ENCODE data around the gene PLCXD3. TPM values are rescaled to one million over a fixed set of nuclear protein-coding genes. Genes with fewer than 3 reads are reported as not detected.

PLCXD3 gene
- total and polyA plus RNA-seq, 2 donors from 2014 or later, result 5.1 to 11.7 TPM

DNA sequence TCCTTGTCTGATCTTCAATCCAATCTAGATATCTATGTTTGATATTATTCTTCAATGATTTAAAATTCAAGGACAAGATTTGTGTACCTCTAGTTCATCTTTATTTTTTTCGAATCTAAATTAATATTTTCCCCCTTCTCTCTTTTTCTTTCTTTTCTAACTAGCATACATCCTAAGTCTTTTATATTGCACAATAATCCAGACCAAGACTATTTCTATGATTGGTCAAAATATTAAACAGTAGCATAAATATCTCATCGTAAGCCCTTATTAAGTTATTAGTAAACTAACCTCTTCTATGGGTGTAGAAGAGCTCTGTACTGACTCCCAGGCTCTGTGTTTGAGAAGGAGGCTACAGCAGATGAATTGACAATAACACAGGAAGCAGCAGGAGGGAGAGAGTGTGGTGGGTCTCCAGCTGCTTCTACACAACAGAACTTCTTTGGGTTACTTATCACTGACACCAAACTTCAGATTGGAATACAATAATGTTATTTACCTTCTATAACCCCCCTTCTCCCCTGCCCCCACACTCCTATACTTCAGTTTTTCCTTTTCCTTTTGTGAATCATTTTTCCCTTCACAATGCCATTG lies 11.9 kb upstream of the PLCXD3 start:
- no peaks in the 10 kb centered on the region for H3K27me3 ChIP-seq (ENCODE audit: control insufficient read depth, insufficient read depth, low read length)
- FAIRE-seq, result no peak
- no peaks in the 10 kb centered on the region for H3K36me3 ChIP-seq (ENCODE audit: control insufficient read depth in 2 of 3, insufficient read depth in 3 of 3, low read length in 3 of 3)
- no peak for DNase-seq
- intact Hi-C loops (cut with DNase I), result no loop called here
- no peak overlapping the region for H3K27ac ChIP-seq (ENCODE audit: low read depth in 2 of 2, low read length in 2 of 2)
- H3K9ac ChIP-seq (ENCODE audit: low read length in 3 of 3), result no peak overlapping the region
- TF ChIP-seq, protein P1, sequence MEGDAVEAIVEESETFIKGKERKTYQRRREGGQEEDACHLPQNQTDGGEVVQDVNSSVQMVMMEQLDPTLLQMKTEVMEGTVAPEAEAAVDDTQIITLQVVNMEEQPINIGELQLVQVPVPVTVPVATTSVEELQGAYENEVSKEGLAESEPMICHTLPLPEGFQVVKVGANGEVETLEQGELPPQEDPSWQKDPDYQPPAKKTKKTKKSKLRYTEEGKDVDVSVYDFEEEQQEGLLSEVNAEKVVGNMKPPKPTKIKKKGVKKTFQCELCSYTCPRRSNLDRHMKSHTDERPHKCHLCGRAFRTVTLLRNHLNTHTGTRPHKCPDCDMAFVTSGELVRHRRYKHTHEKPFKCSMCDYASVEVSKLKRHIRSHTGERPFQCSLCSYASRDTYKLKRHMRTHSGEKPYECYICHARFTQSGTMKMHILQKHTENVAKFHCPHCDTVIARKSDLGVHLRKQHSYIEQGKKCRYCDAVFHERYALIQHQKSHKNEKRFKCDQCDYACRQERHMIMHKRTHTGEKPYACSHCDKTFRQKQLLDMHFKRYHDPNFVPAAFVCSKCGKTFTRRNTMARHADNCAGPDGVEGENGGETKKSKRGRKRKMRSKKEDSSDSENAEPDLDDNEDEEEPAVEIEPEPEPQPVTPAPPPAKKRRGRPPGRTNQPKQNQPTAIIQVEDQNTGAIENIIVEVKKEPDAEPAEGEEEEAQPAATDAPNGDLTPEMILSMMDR (IDR thresholded peaks at IDR 0.05; ENCODE audit: borderline replicate concordance, extremely low read depth, insufficient read depth), result no peak
- no peaks in the 10 kb centered on the region for H3K9me3 ChIP-seq (ENCODE audit: control insufficient read depth in 2 of 3, insufficient read depth in 1 of 3, low read length in 3 of 3)
- no peak overlapping the region for H3K4me3 ChIP-seq (ENCODE audit: low read length in 3 of 3)
- H3K4me1 ChIP-seq (ENCODE audit: control insufficient read depth in 2 of 3, insufficient read depth in 2 of 3, low read depth in 1 of 3, low read length in 3 of 3), result no peaks in the 10 kb centered on the region

GRCh38 chr5:41519801-41520200 lies 9.4 kb upstream of the PLCXD3 start:
- H3K27me3 ChIP-seq (ENCODE audit: control insufficient read depth, insufficient read depth, low read length), result no peaks in the 10 kb centered on the region
- no peak overlapping the region for H3K9ac ChIP-seq (ENCODE audit: low read length in 3 of 3)
- H3K36me3 ChIP-seq (ENCODE audit: control insufficient read depth in 2 of 3, insufficient read depth in 3 of 3, low read length in 3 of 3), result no peaks in the 10 kb centered on the region
- no peak overlapping the region for H3K27ac ChIP-seq (ENCODE audit: low read depth in 2 of 2, low read length in 2 of 2)
- H3K9me3 ChIP-seq (ENCODE audit: control insufficient read depth in 2 of 3, insufficient read depth in 1 of 3, low read length in 3 of 3), result peaks cover 0 to 2% (median 0%) of the 10 kb centered on the region in 3 donors
- TF ChIP-seq, protein P1 (IDR thresholded peaks at IDR 0.05; ENCODE audit: borderline replicate concordance, extremely low read depth, insufficient read depth), result peak; percentile 34
- FAIRE-seq (no peak), DNase-seq (no peak)
- intact Hi-C loops (cut with DNase I), result no loop called here
- H3K4me3 ChIP-seq (ENCODE audit: low read length in 3 of 3), result no peak overlapping the region
- no peaks in the 10 kb centered on the region for H3K4me1 ChIP-seq (ENCODE audit: control insufficient read depth in 2 of 3, insufficient read depth in 2 of 3, low read depth in 1 of 3, low read length in 3 of 3)

- no peaks in the 10 kb centered on the region for H3K27me3 ChIP-seq (ENCODE audit: control insufficient read depth, insufficient read depth, low read length)
- H3K9ac ChIP-seq (ENCODE audit: low read length in 3 of 3), result no peak overlapping the region
- no peaks in the 10 kb centered on the region for H3K4me1 ChIP-seq (ENCODE audit: control insufficient read depth in 2 of 3, insufficient read depth in 2 of 3, low read depth in 1 of 3, low read length in 3 of 3)
- FAIRE-seq, result peak; percentile 88
- peak in 2 of 5 donors; percentile 18 to 26 for DNase-seq
- H3K4me3 ChIP-seq (ENCODE audit: low read length in 3 of 3), result no peak overlapping the region
- H3K27ac ChIP-seq (ENCODE audit: low read depth in 2 of 2, low read length in 2 of 2), result no peak overlapping the region
- TF ChIP-seq, protein P1 (IDR thresholded peaks at IDR 0.05; ENCODE audit: borderline replicate concordance, extremely low read depth, insufficient read depth), result no peak
- intact Hi-C loops (cut with DNase I), result no loop called here
- peaks cover 0 to 2% (median 0%) of the 10 kb centered on the region in 3 donors for H3K9me3 ChIP-seq (ENCODE audit: control insufficient read depth in 2 of 3, insufficient read depth in 1 of 3, low read length in 3 of 3)
- no peaks in the 10 kb centered on the region for H3K36me3 ChIP-seq (ENCODE audit: control insufficient read depth in 2 of 3, insufficient read depth in 3 of 3, low read length in 3 of 3)
These were observed 7.5 kb upstream of the PLCXD3 start for GRCh38 chr5:41517909-41518308.

DNA sequence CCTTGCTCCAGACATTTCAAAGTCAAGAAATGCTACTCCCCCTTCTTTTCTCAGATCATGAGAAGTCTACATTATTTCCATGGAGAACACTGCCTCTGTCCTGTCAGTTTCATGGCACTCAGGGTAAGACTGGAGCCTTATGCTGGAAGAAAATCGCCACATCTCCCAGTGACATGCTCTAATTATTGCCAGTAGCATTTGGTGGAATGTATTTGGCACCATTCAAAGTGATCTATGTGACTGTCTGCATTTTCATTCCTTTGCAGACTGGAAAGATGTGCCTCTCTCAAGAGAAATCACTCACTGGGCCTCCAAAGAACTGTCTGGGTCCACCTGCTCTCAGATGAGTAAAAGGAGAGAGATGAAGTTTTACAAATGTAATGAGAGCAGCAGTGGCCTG lies 840 bp upstream of the PLCXD3 start:
- no peaks in the 10 kb centered on the region for H3K36me3 ChIP-seq (ENCODE audit: control insufficient read depth in 2 of 3, insufficient read depth in 3 of 3, low read length in 3 of 3)
- intact Hi-C loops (cut with DNase I), result no loop called here
- H3K4me3 ChIP-seq (ENCODE audit: low read length in 3 of 3), result no peak overlapping the region
- H3K27ac ChIP-seq (ENCODE audit: low read depth in 2 of 2, low read length in 2 of 2), result no peak overlapping the region
- no peak overlapping the region for H3K9ac ChIP-seq (ENCODE audit: low read length in 3 of 3)
- TF ChIP-seq, protein P1 (IDR thresholded peaks at IDR 0.05; ENCODE audit: borderline replicate concordance, extremely low read depth, insufficient read depth), result no peak
- peaks cover 13% of the 10 kb centered on the region for H3K27me3 ChIP-seq (ENCODE audit: control insufficient read depth, insufficient read depth, low read length)
- FAIRE-seq, result no peak
- no peaks in the 10 kb centered on the region for H3K9me3 ChIP-seq (ENCODE audit: control insufficient read depth in 2 of 3, insufficient read depth in 1 of 3, low read length in 3 of 3)
- DNase-seq, result no peak
- no peaks in the 10 kb centered on the region for H3K4me1 ChIP-seq (ENCODE audit: control insufficient read depth in 2 of 3, insufficient read depth in 2 of 3, low read depth in 1 of 3, low read length in 3 of 3)
